Nephron progenitor cell (in vitro differentiated cells): ENCODE data around the gene PEX14.

Source experiments
- DNase-seq: peaks from one replicate; pipeline ENCODE4 v3.0.0; 2021
- H3K27ac Mint-ChIP-seq: 2 replicates; pipeline ENCODE4 v1.8.0; 2021; ENCODE audit warnings: mild to moderate bottlenecking, moderate library complexity, mixed read lengths
- H3K27me3 Mint-ChIP-seq: 2 replicates; pipeline ENCODE4 v1.8.0; 2021; ENCODE audit warnings: mild to moderate bottlenecking, low read depth, mixed read lengths; ENCODE audit not compliant: poor library complexity
- H3K36me3 Mint-ChIP-seq: 2 replicates; pipeline ENCODE4 v1.8.0; 2021; ENCODE audit warnings: low read depth, mixed read lengths
- H3K4me1 Mint-ChIP-seq: 2 replicates; pipeline ENCODE4 v1.8.0; 2021; ENCODE audit warnings: mixed read lengths
- H3K4me3 Mint-ChIP-seq: 2 replicates; pipeline ENCODE4 v1.8.0; 2021; ENCODE audit warnings: mild to moderate bottlenecking, moderate library complexity, mixed read lengths
- H3K9me3 Mint-ChIP-seq: 2 replicates; pipeline ENCODE4 v1.8.0; 2021; ENCODE audit warnings: mild to moderate bottlenecking, moderate library complexity, mixed read lengths
- CTCF ChIP-seq: fragments of 200-600 bp; sonication (generic); IDR thresholded peaks from 2 replicates; pipeline ENCODE4 v1.5.0; 2021; ENCODE audit warnings: antibody characterized with exemption

PEX14 gene

GRCh38 chr1:10633416-10633815, 158.7 kb downstream of the PEX14 start:
- DNase-seq = no peak
- no peak for TF ChIP-seq CTCF
- no peaks in the 10 kb centered on the region for H3K9me3 Mint-ChIP-seq
- no peak overlapping the region for H3K27ac Mint-ChIP-seq
- H3K4me1 Mint-ChIP-seq = peaks cover 19% of the 10 kb centered on the region
- H3K4me3 Mint-ChIP-seq = no peak overlapping the region
- H3K36me3 Mint-ChIP-seq = no peaks in the 10 kb centered on the region
- peaks cover 31% of the 10 kb centered on the region for H3K27me3 Mint-ChIP-seq

- Mint-ChIP-seq H3K27me3 (peaks cover 34% of the 10 kb centered on the region), H3K4me3 (no peak overlapping the region), H3K9me3 (no peaks in the 10 kb centered on the region), H3K36me3 (no peaks in the 10 kb centered on the region), H3K4me1 (peaks cover 19% of the 10 kb centered on the region), H3K27ac (no peak overlapping the region)
- no peak for DNase-seq
- TF ChIP-seq CTCF = no peak
Observed at GRCh38 chr1:10634075-10634427, 159.3 kb downstream of the PEX14 start.

- no peak overlapping the region for H3K27ac Mint-ChIP-seq
- H3K36me3 Mint-ChIP-seq = no peaks in the 10 kb centered on the region
- DNase-seq = no peak
- H3K4me3 Mint-ChIP-seq = no peak overlapping the region
- peaks cover 19% of the 10 kb centered on the region for H3K4me1 Mint-ChIP-seq
- no peak for TF ChIP-seq CTCF
- H3K27me3 Mint-ChIP-seq = peaks cover 39% of the 10 kb centered on the region
- no peaks in the 10 kb centered on the region for H3K9me3 Mint-ChIP-seq
Observed at GRCh38 chr1:10634428-10635084, 159.8 kb downstream of the PEX14 start.

- H3K27me3 Mint-ChIP-seq = peaks cover 46% of the 10 kb centered on the region
- H3K4me1 Mint-ChIP-seq = peaks cover 17% of the 10 kb centered on the region
- no peak for TF ChIP-seq CTCF
- H3K9me3 Mint-ChIP-seq = no peaks in the 10 kb centered on the region
- H3K4me3 Mint-ChIP-seq = no peak overlapping the region
- no peak for DNase-seq
- no peak overlapping the region for H3K27ac Mint-ChIP-seq
- no peaks in the 10 kb centered on the region for H3K36me3 Mint-ChIP-seq
Observed at GRCh38 chr1:10635085-10635896, 160.5 kb downstream of the PEX14 start.

GRCh38 chr1:10635992-10636391, 161.2 kb downstream of the PEX14 start:
- TF ChIP-seq CTCF = no peak
- Mint-ChIP-seq H3K9me3 (no peaks in the 10 kb centered on the region), H3K27me3 (peaks cover 53% of the 10 kb centered on the region), H3K4me3 (no peak overlapping the region), H3K36me3 (no peaks in the 10 kb centered on the region), H3K4me1 (peaks cover 14% of the 10 kb centered on the region), H3K27ac (no peak overlapping the region)
- no peak for DNase-seq

GRCh38 chr1:10637400-10637799, 162.7 kb downstream of the PEX14 start:
- H3K27ac Mint-ChIP-seq = no peak overlapping the region
- peak overlapping the region; percentile 49 for H3K4me3 Mint-ChIP-seq
- no peak for DNase-seq
- H3K4me1 Mint-ChIP-seq = peaks cover 14% of the 10 kb centered on the region
- TF ChIP-seq CTCF = no peak
- no peaks in the 10 kb centered on the region for H3K9me3 Mint-ChIP-seq
- H3K27me3 Mint-ChIP-seq = peaks cover 61% of the 10 kb centered on the region
- no peaks in the 10 kb centered on the region for H3K36me3 Mint-ChIP-seq
